PC-3 (cell line): ENCODE measurements around the gene LDB1.

Source experiments
- EZH2 ChIP-seq: fragments of 300-600 bp; sonication (generic); IDR thresholded peaks from one replicate; pipeline ENCODE4 v1.6.1; 2017; ENCODE audit warnings: antibody characterized with exemption, mild to moderate bottlenecking, low read length; ENCODE audit not compliant: unreplicated experiment
- TF ChIP-seq, protein P1 (sequence below): fragments of 300-600 bp; sonication (generic); conservative IDR thresholded peaks from 2 replicates; pipeline ENCODE4 v1.5.1; 2017; ENCODE audit warnings: antibody characterized with exemption, low read depth, mild to moderate bottlenecking, low read length

DNA sequence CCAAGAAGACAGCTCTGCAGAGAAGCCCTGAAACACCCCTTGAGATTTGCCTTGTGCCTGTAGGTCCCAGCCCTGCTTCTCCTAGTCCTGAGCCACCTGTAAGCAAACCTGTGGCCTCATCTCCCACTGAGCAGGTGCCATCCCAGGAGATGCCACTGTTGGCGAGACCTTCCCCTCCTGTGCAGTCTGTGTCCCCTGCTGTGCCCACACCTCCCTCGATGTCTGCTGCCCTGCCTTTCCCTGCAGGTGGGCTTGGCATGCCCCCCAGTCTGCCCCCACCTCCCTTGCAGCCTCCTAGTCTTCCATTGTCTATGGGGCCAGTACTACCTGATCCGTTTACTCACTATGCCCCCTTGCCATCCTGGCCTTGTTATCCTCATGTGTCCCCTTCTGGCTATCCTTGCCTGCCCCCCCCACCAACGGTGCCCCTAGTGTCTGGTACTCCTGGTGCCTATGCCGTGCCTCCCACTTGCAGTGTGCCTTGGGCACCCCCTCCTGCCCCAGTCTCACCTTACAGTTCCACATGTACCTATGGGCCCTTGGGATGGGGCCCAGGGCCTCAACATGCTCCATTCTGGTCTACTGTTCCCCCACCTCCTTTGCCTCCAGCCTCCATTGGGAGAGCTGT, 20.9 kb upstream of the LDB1 start:
- no peak for TF ChIP-seq EZH2
- TF ChIP-seq, protein P1, sequence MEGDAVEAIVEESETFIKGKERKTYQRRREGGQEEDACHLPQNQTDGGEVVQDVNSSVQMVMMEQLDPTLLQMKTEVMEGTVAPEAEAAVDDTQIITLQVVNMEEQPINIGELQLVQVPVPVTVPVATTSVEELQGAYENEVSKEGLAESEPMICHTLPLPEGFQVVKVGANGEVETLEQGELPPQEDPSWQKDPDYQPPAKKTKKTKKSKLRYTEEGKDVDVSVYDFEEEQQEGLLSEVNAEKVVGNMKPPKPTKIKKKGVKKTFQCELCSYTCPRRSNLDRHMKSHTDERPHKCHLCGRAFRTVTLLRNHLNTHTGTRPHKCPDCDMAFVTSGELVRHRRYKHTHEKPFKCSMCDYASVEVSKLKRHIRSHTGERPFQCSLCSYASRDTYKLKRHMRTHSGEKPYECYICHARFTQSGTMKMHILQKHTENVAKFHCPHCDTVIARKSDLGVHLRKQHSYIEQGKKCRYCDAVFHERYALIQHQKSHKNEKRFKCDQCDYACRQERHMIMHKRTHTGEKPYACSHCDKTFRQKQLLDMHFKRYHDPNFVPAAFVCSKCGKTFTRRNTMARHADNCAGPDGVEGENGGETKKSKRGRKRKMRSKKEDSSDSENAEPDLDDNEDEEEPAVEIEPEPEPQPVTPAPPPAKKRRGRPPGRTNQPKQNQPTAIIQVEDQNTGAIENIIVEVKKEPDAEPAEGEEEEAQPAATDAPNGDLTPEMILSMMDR: no peak
